Ovary (tissue), 3 donors: ENCODE results near the gene SH3GL1.

Experiments used
- CTCF ChIP-seq, 3 donors: fragments of 450-650 bp in 2 of 3; fragments of 200-600 bp in 1 of 3; IDR thresholded peaks; one replicate each; pipeline versions ENCODE4 v1.5.1 to v1.8.0; 2016 to 2022; ENCODE audit warnings: antibody characterized with exemption in 3 of 3, mild to moderate bottlenecking in 1 of 3
- EP300 ChIP-seq: sonication (generic); formaldehyde crosslinking; IDR thresholded peaks from one replicate; pipeline ENCODE4 v1.6.1; 2017; ENCODE audit warnings: antibody characterized with exemption
- POLR2A ChIP-seq: fragments of 450-650 bp; IDR thresholded peaks from one replicate; pipeline ENCODE4 v1.6.1; 2017; ENCODE audit warnings: antibody characterized with exemption, mild to moderate bottlenecking, moderate library complexity
- donor health status: DM: no; HTN: no; CAD: no.

DNA sequence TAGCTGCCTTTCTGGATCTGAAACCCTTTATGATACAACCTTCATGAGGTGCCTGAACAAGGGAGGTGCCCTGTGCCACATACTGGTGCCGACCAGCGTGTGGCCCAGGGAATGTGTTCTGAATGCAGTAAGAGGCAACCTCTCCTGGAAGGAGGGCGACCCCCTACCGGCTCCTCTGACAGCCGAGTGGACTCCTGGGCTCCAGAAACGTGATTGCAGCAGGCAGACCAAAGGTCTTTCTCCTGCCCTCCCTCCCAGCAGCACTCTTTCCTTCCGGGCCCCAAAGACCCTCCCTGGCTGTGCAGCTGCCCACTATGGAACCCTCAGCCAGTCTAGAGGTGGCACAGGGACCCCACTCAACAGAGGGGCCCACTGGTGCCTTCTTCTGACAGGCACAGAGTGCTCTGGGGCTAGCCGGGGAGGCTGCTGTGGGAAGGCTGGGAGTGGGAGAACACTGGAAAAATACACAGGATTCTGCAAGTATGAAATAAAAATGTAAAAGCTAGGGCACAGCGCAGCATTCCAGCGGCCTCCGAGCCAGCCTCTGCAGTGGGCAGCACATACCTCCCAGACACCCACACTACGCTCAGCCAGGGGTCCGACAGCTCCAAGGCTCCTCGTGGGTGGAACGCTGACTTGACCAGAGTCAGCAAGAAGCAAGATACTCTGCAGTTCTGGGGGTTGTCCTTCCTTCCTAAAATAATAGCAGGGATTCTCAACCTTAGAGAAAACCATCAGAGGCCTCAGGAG, 14.9 kb downstream of the SH3GL1 start:
- no peak for TF ChIP-seq CTCF (IDR thresholded peaks at IDR 0.05)
- no peak for TF ChIP-seq POLR2A
- no peak for TF ChIP-seq EP300
